Femur (tissue), 1 donor: ENCODE data around the gene TMEM174.
"Not testable (repeated sequence)": the region's sequence is repeated elsewhere in the genome, so short reads cannot be mapped to it uniquely, and the experiment has no call there.

Source experiments
- DNase-seq: peaks from one replicate; pipeline ENCODE4 v3.0.0-alpha.2; 2017

The TMEM174 gene

DNA sequence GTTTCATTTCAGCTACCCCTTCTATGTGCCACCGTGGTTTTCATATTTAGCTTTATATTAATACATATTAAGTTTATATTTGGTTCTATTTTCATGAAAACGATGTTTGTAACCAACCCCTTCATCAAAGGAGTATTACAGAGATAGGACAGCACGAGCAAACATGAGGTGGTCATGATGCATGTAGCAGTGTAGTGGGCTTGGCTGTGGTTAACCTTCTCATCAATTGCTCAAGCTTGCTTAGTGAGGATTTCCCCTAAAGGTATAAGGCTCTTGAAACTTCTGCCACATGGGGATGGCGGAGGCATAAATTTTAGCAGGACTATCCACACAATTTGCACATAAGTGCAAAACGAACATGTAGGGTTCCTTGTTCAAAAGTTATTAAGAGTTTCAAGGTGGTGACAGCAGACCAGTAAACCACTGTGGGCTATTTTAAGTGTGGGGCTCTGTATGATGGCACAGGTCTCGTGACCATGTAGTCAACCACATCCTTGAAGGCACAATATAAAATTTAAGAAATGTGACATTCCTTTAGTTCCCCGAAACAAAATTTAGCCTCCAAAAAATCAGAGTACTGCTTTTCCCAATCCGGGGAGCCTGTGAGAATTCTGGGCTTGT, 24.8 kb downstream of the TMEM174 start:
- no peak for DNase-seq

DNA sequence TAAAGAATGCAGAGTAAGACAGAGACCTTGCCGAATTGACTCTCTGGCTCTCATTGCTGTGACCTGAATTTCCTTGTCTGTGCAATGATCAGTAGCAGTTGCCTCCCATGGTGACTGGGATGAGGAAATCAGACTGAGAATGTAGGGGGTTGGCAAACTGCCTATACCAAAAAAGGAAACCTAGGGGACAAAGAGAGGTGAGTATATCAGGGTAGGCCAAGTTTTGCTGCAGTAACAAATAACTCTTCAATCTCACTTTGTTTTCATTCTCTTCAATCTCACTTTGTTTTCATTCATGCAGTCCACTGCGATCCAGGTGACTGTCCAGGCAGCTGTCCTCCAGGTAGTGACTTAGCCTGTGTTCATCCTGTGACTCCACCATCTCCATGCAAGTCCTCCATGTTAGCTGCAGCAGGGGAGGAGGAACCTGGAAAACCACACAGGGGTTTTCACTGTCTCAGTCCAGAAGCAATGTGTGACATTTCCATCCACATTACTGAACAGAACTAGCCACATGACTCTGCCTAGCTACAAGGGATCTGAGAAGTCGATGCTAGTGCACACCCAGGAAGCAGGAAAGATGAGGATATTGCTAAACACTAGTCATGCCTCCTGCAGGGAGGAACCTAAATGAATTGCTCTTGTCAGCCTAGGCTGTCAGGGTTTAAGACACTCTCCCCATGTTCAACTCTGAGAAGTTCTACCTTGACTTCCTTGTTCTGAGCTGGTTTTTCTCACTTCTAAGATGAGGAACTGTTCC, 26.0 kb downstream of the TMEM174 start:
- no peak for DNase-seq

DNA sequence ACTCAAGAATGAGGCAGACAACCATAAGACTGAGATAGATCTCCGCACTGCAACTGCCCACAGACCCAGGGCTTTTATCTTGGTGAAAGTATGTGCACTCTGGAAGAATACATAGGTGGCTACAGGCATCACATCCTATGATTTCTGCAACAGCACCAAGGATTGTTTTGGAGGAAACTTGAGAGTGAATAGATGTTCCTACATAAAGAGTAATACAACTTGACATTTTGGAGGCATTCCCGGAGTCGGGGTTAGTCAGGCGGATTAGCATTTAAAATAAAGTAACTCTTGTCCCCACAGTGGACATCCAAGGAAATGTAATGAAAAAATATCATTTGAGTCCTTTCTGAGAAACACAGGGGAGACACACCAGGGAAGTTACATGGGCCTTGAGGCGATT, 26.7 kb downstream of the TMEM174 start:
- DNase-seq = no peak

DNA sequence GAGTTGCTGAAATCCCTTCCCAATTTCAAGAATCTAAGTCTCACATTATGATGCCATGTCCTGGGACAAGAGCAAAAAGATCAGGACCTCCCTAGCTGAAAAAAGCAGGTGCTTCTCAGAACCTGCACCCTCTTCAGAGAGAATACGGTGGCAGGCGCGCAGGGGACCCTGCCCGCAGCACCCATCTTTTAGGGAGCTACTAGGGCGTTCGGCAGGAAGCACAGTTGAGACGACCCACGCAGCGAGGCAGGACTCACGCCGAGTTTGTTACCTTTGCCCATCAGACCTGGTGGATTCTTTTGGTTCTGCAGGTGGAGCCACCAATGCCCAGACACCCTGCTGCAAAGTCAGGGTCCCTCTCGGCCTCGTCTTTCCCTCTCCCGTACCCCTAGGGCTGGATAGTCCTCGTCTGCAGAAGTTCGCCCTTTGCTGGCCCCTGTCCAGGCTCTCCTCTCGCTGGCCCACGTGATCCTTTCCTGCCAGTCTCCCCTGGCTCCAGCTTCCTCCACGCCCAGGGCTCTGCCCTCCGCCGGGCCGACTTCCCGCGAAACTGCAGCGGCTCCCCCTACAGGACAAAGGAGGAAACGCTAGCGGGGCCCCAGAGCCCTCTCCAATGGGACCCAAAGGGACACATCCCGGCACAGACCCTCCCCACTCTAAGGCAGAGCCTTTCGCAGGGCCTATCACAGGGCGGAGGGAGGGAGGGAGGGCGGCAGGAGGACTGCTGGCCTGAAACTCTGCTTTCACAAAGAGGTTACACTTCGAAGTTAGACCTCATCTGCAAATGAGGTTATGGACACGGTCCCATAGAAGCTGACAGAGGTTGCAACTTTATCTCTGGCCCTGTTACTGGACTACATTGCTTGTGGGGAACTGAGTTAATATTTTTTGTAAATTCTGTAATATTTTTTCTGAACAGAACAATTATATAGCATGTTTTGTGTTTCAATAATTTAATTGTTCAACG, 28.8 kb downstream of the TMEM174 start:
- DNase-seq = peak; percentile 69

DNA sequence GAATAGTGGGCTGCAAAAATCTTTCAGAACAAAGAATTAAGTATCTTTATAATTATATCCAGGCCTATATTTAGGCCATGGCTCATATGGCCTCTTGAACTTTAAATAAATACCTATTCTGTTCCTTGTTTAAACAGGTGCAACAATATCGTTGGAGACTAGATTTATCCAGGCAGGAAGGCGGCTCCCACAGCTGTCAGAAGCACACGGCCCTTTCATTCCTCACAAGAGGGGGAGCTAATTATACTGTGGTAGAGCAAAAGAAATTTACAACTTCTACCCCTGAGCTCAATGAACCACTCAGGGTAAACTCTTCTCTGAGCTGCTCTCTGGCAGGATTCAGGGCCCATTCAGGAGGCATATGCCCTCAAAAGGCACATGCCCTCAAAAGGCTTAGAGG, 31.3 kb downstream of the TMEM174 start:
- DNase-seq = no peak

DNA sequence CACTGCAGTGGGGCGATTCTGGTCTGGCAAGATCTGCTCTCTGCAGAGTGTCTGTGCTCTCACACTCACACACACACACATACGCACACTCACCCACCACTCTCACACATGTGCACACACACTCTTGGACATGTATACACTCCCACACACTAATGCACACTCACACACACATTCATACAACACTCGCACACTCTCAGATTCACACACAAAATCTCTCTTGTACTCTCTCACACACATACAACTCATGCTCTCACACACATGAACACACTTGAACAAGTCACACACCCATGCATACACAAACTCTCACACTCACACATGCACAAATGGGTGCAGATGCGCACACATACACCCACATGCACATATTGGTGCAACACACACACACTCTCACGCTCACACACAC, 31.7 kb downstream of the TMEM174 start:
- DNase-seq = no peak

DNA sequence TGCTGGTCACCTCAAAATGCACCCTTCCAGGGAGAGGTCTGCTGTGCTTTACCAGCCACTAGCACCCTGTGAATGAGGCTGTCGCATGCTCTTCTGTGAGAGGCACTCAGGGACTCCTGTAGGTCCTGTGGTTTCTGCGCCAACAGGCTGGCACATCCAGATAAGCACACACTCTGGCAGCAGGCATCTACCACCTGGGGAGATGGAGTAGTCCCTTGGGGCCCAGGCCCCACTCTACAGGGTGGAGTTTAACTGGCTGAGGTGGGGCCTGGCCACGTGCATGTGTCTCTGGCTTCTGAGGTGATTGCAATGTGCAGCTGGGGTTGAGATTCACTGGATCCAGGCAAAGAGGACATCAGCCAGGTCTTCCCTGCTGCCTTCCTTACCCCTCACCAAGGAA, 32.3 kb downstream of the TMEM174 start:
- no peak for DNase-seq

DNA sequence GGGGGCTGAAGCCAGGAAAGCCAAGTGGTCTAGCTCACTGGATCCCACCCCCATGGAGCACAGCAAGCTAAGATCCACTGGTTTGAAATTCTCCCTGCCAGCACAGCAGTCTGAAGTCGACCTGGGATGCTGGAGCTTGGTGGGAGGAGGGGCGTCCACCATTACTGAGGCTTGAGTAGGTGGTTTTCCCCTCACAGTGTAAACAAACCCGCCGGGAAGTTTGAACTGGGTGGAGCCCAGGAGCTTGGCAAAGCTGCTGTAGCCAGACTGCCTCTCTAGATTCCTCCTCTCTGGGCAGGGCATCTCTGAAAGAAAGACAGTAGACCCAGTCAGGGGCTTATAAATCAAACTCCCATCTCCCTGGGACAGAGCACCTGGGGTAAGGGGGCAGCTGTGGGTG, 34.2 kb downstream of the TMEM174 start:
- not testable (repeated sequence) for DNase-seq

DNA sequence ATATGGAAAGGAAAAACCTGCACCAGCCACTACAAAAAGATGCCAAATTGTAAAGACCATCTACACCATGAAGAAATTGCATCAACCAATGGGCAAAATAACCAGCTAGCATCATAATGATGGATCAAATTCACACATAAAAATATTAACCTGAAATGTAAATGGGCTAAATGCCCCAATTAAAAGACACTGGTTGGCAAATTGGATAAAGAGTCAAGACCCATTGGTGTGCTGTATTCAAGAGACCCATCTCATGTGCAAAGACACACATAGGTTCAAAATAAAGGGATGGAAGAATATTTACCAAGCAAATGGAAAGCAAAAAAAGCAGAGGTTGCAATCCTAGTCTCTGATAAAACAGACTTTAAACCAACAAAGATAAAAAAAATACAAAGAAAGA, 36.1 kb downstream of the TMEM174 start:
- not testable (repeated sequence) for DNase-seq

DNA sequence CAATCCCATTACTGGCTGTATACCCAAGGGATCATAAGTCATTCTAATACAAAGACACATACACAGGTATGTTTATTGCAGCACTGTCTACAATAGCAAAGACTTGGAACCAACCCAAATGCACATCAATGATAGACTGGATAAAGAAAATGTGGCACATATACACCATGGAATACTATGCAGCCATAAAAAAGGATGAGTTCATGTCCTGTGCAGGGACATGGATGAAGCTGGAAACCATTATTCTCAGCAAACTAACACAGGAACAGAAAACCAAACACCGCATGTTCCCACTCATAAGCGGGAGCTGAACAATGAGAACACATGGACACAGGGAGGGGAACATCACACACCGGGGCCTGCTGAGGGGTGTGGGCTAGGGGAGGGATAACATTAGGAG, 39.7 kb downstream of the TMEM174 start:
- DNase-seq = not testable (repeated sequence)

DNA sequence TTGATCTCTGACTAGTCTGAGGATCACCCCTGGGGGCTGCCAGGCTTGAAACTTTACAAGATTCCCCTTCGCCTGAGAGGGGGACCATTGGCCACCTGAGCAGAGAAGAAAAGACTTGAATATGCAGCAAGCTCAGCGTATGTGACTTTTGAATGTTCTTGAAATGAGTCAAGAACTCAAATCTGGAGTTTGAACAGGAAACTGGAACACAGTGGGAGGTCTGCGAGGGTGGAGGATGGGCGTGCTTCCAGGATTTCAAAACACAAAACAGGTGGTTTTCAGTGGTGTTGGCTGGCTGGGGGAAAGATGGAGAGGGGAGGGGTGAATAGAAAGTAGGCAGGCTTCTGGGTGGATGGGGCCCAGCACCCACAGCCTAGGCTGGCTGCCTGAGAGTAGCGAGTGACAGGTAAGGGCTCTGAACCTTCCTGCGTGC, 40.6 kb downstream of the TMEM174 start:
- DNase-seq = peak; percentile 34

DNA sequence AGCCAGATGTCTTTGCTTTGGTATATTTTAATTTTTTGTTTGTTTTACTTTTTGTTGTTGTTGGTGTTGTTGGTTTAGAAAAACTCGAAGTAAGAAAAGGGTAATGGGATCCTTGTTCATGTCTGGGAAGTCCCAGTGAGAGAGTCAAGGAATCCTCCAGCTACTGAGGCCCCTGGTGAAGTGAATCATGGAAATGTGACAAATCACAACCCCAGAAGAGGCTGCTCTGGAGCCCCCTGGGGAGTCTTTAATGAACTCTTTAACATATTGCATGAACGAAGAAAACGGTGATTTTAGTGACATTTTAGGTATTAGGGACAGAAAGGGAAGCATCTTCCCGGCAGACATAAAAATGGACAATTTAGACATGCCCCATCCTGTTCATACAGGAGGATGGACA, 41.3 kb downstream of the TMEM174 start:
- DNase-seq = no peak

DNA sequence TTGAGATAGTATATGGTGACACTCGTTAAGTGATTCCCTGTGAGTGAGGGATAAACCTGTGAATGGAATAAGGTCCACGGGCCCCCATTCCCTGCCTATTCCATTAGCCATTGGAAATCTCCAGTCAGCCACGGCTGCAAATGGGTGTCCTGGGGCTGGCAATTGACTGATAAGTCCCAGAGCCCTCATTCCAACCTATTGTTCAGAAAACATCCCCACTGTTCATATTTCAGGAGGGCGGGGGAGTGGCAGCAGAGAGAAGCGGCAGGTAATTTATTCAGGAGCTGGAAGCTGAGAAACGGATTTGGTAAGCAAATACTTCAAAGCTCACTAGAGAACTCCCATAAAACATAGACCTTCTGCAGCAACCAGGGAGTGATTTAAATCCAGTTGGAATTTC, 42.0 kb downstream of the TMEM174 start:
- no peak for DNase-seq

DNA sequence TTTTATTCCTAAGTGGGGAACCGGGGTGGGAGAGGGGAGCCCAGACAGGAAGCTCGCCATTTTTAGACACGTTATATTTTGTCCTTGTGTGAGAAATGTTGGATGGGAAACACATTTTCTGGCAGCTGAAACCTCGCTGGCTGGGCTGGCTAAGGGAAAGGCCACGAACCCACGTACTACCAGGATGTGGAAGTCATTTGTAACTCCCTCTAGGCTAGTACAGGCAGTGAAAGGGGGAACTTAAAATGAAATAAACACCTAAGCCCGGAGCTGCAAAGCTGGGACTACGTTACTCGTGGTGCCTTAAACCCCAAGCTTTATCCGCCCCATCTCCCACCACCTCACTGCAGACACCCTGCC, 42.5 kb downstream of the TMEM174 start:
- DNase-seq = peak; percentile 40

DNA sequence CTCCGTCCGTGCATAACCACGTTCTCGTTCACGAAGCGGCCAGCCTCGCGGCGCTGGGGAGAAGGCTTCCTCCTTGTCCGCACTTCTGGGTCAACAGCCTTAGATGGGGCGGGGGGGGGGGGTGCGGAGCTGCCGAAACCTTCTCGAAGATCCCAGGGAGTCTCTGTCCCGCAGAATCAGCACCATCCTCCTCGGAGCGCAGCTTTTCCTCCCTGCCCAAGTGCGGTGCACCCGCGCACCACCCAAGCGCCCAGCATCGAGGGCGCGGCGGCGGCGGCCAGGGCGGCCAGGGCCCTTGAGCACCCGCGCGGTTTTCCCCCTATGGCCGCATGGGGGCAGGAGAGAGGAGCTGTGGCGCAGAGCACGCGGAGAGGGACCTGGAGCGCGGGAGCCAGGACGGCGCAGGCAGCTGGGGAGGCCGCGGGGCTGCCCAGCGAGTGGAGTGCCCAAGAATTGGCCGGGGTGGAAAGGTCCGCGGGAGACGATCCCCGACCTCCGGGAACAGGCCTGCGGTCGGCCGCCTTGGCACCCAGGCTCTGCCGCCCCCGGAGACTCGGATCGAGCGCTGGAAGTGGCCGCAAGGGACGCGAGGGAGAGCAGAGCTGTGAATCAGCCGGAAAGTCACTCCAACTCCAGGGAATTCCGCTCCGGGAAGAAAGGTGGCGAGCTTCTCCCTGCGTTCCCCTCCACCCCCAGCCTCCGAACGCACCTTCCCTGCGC, 43.1 kb downstream of the TMEM174 start:
- peak; percentile 82 for DNase-seq

DNA sequence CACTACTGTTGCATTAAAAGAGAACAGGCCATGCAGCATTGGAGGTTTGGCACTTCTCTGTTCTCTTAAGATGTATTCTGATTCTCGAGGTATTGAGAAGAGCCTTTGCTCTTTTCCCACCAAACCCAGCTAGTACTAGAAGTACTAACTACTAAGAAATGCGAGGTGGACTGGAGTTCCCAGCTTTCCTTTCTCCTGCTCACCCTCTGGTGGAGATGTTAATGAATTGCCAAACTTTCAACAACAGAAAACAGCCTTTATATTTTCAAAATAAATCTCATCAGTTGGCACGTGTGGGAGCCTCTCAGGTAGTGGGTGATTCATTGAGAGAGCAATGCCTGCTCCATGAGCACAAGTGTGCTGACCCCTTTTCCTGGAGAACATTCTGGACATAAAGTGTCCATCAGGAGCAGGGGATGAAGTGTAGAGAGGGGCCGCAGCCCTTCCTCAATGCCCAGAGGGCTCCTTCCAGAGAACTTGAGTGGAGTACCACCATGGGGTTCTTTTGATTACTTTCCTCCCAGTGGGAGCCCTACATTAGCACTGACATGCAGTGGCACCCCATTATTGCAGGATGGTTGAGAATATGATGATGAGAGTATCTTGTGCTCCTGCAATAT, 45.7 kb downstream of the TMEM174 start:
- DNase-seq = no peak

DNA sequence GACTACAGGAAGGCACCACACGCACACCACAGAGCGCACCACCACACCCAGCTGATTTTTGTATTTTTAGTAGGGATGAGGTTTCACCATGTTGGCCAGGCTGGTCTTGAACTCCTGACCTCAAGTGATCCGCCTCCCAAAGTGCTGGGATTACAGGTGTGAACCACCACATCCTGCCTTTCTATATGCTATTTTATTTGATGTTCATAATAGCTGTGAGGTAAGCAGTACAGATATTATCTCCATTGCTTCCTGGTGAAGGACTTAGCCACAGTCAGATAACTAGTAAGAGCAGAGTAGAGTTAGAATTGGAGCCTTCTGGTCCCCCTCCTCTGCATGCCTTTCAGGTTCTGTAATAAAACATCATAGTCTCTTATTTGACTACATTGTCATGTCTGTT, 46.3 kb downstream of the TMEM174 start:
- not testable (repeated sequence) for DNase-seq

DNA sequence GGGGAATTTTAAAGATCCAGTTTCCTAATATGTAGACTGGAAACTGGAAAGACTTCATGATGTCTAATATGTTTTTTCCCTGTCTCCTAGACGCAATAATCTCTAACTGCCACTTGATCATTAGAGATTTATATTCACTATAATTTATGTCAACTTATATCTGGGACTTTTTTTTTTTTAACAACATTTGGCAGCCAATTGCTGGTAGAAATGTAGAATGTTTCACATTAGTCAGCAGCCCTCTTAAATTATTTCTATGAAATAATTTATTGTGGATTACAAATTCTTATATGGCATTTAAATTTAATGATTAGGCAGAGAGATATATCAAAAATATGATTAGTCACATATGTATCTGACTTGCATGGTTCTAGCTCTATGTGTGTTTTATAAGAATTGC, 48.2 kb downstream of the TMEM174 start:
- DNase-seq = no peak

DNA sequence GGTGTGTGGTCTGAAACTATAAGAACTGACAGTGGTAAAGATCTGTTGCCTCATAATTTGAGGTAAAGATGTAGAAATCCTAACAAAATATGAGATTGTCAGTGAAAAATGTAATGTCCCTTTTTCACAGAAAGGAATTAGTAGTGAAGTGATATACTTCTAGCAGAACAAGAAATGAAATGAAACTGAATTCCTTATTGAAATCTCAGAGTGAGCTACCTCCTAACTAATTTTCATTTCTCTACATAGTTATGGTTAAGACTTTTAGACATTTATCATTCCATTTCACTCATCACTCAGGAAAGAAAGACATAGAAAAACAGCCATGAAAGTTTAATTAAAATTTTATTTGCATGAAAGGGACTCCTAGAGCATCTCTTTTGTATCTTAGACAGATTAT, 48.7 kb downstream of the TMEM174 start:
- DNase-seq = no peak

DNA sequence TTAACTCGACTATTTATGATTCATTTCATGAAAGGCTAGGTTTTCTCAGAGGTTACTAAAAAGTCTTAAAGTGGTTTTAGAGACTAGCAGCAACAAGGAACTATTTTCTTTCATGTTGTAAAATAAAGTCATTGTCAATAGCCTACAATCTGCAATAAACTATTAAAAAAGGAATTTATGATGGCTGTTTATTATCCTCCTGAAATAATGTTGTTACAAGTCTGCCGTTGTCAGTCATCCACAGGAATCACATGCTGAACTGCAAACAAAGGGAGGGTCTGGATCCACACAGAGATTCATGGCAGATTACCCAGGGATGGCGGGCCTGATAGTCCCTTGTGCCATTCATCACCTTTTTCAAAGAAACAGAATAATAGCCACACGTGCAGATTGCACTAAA, 49.2 kb downstream of the TMEM174 start:
- DNase-seq = no peak
